Measurements from ENCODE around the gene NDUFS5.
"Not testable (repeated sequence)": the region's sequence is repeated elsewhere in the genome, so short reads cannot be mapped to it uniquely, and the experiment has no call there.

The NDUFS5 gene

DNA sequence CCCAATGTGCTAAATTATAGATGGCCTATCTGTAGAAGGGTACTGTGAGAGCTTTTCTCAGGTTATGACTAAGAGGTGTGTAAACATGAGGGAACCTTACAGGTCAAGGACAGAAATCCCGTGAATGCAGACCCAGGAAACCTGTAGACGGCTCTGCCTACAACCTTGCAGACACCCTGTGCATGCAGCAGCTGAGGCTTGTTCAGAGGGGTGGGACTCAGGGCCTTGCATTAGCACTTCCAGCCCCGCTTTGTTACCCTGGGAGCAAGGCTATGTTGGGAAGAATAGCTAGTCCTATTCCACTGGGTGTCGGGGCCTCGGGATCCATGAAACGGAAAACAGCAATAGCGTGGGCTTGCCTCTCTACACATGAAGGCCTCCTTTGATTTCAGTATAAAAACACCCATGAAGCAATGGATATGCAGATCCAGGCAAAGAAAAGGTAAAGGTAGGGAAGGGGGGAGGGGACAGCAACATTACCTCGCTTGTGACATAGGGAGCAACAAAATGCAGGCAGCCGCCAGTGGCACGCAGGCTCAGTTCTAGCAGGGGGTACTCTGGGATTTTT lies 9.5 kb upstream of the NDUFS5 start:
- no peak for DNase-seq

DNA sequence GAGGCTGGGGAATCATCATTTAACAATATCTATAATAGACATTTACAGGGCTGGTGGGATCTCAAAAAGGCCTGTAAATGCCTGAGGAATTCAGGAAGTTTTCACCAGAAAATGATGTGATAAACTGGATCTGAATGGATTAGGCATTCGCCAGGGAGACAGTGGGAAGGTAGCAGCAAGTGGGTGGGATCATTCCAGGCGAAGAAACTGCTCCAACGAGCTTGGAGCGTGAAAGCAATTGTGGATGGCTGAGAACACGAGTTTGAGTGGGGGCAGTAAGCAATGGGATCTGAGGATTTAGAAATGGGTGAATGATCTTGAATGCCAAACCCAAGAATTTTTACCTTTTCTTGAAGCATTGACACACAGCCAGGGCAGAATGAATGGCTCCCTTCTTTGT lies 8.9 kb upstream of the NDUFS5 start:
- no peak for DNase-seq

DNA sequence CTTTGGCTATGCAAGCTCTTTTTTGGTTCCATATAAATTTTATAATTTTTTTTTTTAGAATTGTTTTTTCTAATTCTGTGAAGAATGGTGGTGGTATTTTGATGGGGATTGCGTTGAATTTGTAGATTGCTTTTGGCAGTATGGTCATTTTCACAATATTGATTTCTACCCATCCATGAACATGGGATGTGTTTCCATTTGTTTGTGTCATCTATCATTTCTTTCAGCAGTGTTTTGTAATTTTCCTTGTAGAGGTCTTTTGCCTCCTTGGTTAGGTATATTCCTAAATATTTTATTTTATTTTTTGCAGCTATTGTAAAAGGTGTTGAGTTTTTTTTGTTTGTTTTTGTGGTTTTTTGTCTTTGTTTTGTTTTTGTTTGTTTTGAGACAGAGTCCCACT lies 5.7 kb upstream of the NDUFS5 start:
- DNase-seq, result not testable (repeated sequence)

DNA sequence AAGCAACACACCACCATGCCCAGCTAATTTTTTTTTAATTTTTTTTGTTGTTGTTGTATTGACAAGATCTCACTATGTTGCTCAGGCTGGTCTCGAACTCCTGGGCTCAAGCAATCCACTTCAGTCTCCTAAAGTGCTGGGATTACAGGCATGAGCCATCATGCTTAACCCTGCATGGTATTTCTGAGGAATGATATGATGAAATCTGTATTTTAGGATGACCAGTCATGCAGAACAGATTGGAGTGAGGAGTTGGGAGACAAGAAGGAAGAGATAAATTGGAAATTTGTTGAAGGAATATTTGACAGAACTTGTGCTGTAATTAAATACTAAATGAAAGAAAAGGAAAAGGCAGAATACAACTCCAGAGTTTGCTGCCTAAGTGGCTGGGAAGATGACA lies 4.7 kb upstream of the NDUFS5 start:
- no peak for DNase-seq

DNA sequence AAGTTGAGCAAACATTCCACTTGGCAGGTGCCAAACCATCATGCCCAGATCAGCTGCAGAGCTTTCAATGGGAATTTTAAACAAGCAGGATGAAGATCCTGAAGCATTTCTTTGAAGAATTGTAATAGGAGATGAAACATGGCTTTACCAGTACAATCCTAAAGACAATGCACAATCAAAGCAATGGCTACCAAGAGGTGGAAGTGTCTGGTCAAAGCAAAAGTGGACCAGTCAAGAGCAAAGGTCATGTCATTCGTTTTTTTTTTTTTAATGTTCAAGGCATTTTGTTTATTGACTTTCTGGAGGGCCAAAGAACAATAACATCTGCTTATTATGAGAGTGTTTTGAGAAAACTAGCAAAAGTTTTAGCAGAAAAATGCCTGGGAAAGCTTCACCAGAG lies 3.0 kb upstream of the NDUFS5 start:
- no peak for DNase-seq

DNA sequence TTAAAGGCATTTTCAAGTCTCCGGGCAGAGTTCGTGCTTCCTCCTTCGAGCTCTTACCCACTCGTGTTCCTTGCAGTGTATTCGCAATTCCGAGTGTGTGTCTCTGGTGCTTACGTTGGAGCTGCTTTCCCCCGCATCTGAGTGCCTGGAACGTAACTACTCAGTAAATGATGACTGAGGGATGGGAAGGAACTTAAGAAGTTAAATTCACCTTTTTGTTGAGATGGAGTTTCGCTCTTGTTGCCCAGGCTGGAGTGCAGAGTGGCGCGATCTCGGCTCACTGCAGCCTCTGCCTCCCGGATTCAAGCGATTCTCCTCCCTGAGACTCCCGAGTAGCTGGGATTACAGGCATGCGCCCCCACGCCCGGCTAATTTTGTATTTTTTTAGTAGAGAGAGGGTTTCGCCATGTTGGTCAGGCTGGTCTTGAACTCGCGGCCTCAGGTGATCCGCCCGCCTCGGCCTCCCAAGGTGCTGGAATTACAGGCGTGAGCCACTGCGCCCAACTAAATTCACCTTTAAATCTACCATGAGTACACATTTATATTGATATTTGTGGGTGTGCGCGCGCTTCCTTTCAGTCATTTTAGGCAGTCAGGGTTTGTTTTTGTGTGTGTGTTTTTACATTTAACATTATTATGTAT lies 837 bp downstream of the NDUFS5 start:
- no peak for DNase-seq

DNA sequence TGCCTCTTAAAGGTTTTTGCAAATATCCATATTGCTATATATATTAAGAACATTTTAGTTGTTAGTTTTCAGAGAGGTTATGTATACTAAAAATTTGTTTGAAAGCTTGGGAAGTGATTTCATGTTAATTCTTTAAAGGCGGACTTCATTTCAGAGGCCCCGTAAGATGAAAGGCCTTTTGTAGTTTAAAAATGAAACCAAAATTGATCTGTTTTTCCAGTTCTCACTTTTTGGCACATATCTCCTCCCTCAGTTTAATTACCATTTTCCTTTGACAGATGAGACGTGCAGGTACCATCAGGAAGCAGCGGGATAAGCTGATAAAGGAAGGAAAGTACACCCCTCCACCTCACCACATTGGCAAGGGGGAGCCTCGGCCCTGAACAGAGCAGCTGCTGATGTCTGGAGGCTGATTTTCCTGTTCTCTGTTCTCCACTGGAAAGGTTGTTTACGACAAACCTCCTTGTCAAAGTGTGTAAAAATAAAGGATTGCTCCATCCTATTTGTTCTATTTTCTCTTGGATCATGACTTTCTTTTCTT lies 8.0 kb downstream of the NDUFS5 start:
- DNase-seq, result no peak

DNA sequence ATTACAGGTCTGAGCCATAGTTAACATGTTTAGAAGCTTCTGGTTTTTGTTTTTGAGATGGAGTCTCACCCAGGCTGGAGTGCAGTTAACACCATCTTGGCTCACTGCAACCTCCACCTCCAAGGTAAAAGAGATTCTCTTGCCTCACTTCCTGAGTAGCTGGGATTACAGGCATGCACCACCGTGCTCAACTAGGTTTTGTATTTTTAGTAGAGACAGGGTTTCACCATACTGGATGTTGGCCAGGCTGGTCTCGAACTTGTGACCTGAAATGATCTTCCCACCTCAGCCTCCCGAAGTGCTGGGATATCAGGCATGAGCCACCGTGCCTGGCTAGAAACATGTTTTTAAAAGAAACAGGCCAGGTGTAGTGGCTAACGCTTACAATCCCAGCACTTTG lies 10.5 kb downstream of the NDUFS5 start:
- DNase-seq, result no peak

DNA sequence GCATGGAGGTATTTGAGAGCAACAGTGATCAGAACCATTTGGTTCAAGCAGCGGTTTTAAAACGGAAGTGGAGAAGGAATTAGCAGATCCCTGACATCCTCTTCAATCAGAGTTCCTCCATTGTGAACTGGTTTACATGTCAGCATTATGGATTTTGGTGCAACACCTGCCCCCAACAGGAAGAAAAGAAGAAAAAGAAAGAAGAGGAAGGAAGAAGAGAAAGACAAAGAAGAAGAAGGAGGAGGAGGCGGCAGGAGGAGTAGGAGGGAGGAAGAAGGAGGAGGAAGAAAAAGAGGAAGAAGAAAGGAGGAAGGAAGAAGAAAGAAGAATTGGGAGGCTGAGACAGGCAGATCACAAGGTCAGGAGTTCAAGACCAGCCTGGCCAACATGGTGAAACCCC lies 17.4 kb downstream of the NDUFS5 start:
- no peak for DNase-seq

DNA sequence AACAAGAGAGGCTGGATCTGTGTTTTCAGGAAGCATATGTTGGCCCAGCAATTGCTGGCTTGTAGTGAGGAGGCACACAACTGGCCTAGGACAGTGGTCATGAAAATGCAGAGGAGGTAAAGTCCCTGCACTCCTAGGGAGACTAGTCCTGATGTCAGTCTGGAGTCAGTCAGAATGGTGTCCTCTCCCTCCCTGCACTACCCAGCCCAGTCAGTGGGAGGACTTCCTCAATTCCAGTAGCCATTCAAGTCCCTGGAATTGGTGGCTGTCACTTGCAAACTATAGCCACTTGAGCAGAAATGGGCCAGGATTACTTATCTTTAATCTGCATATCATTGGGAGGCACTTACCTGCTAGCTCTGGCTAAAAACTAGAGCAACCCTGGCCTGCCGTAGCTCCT lies 18.6 kb downstream of the NDUFS5 start:
- no peak for DNase-seq

DNA sequence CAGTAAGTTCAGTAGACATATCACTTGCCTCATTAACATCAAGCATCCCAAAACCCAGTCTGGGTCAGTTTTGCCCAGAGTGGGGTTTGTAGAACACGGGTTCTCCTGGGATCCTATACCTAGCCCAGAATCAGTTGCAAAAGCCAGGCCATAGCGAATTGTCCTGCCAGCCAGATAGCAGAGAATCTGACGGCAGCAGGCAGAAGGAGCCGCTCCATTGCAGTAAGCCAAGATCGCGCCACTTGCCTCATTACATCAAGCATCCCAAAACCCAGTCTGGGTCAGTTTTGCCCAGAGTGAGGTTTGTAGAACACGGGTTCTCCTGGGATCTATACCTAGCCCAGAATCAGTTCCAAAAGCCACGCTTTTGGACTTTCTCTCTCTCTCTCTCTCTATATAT lies 19.1 kb downstream of the NDUFS5 start:
- DNase-seq, result no peak

DNA sequence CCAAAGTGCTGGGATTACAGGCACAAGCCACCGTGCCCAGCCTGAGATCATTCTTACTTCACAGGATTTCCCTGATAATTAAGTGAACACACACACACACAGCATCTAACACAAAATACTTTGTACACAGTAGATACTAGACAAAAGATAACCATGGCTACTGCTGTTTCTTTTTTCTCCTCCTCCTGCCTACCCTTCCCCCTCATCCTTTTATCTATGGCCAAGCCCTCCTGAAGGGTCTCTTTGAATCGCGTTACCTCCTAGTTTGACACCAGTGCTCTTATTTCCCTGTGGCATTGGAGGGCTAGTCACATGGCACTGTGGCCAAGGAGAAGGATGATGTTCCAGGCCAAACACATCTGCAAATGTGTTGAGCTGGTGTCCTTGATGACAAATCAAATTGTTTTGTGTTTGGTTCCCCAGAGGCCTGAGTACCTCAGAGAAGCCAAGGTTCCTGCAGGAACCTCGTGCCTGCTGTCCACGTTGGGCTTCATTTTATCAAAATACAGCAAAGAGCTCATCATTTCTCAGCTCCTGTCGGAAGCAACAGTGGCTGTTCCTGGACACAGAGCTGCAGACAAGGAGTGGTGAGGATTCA lies 20.6 kb downstream of the NDUFS5 start:
- no peak for DNase-seq

DNA sequence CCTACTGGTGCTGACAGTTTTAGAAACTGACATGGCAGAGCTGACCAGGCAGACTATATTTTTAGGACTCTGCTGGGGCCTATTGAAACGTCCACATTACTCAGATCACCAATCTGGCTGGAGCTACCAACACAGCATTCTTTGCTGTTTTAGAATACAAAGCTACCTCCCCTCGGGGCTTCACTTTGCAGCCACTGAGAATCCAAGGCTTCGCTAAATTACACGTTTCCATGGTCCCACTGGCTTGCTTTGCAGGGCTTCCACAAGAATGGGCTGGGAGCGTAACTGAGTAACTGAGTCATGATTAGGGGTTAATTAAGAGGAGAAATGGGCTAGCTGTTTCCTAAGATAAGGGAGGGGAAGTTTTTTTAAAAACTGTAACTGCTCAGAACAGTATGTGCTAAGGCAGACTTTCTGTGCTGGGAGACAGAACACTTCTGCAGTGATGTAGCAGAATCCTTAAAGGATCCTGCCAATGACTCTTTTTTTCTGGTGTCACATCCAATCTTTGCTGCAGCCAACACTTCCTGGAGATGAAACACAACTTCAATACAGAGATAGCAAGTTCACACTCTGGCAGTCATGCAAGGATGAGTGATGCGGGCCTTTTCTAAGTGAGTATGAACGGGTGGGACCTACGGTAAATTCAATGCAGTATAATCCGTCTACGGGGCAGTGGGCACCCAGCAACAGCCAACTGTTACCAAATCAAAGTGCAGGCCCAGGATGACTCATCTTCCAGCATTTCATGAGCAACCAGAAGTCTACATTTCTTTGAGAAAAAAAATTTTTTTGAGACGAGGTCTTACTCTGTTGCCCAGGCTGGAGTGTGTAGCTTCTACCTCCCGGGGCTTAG lies 21.5 kb downstream of the NDUFS5 start:
- DNase-seq, result no peak

DNA sequence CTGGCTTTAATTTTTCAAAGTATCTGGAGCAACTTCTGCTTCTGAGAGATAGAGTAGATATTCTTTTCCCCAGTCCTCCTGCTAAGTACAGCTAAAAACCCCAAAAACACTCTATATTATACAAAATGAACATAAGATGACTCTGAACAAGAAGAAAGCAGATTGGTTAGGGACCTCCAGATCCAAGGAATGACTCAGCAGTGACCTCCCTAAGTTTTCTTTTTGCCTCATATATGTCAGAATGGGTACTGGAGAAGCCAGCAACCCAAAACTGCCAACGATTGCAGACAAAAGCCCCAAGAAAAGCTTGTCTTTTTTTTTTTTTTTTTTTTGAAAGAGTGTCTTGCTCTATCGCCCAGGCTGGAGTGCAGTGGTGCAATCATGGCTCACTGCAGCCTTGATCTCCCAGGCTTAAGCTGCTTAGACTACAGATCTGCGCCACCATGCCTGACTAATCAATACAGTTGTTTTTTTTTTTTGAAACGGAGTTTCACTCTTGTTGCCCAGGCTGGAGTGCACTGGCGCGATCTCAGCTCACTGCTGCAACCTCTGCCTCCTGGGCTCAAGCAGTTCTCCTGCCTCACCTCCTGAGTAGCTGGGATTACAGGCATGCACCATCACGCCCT lies 22.7 kb downstream of the NDUFS5 start:
- no peak for DNase-seq

DNA sequence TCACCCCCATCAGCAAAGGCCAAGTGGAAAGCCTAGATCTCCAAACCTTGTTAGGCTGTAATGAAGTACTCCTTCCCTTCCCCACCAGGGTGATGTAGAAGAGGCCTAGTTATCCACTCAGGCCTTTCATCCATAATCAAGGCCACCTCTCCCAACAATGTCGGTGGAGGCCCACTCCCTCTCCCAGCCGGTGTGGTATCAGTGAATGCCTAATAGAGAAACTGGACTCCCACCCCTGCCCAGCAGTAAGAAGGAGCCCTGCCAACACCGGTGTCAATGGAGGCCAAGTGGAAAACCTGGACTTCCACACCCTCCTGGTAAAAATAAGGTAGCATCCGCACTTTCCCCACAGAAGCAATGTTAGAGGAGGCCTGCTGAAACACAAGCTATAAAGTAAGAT lies 23.9 kb downstream of the NDUFS5 start:
- no peak for DNase-seq

DNA sequence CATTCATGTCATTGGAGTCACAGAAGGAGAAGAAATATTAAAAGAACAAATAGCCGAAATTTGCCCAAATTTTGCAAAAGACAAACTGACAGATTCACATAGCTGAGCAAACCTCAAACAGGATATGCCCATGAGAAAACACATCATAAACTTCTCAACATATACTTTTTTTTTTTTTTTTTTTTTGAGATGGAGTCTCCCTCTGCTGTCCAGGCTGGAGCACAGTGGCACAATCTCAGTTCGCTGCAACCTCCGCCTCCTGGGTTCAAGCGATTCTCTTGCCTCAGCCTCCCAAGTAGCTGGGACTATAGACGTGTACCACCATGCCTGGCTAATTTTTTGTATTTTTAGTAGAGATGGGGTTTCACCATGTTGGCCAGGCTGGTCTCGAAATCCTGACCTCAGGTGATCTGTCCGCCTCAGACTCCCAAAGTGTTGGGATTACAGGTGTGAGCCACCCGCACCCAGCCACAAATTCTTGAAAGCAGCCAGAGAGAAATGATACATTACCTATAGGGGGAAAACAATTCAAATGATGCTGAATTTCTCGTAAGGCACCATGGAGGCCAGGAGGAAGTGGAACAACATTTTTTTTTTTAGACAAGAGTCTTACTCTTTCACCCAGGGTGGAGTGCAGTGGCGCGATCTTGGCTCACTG lies 25.2 kb downstream of the NDUFS5 start:
- not testable (repeated sequence) for DNase-seq

DNA sequence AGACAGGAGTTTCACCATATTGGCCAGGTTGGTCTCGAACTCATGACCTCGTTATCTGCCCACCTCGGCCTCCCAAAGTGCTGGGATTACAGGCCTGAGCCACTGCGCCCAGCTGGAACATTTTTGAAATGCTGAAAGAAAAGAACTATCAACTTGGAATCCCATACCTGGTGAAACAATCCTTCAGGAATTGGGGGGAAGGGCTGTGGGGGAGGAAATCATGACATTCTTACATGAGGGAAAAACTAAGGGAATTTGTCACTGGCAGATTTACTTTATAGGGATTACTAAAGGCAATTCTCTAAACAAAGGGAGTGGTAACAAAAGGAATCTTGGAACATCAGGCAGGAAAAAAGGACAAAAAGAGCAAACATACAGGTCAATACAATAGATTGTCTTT lies 25.8 kb downstream of the NDUFS5 start:
- DNase-seq, result no peak

DNA sequence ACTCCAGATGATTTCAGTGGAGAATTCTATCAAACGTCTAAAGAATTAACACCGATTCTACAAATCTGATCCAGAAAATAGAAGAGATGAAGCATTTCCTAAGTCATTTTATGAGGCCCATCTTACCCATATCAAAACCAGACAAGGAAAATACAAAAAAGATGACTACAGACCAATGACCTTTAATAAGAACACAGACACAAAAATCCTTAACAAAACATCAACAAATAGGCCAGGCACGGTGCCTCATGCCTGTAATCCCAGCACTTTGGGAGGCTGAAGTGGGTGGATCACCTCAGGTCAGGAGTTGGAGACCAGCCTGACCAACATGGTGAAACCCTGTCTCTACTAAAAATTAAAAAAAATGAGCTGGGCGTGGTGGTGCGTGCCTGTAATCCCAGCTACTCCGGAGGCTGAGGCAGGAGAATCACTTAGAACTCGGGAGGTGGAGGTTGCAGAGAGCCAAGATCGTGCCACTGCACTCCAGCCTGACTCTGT lies 29.1 kb downstream of the NDUFS5 start:
- DNase-seq, result not testable (repeated sequence)

DNA sequence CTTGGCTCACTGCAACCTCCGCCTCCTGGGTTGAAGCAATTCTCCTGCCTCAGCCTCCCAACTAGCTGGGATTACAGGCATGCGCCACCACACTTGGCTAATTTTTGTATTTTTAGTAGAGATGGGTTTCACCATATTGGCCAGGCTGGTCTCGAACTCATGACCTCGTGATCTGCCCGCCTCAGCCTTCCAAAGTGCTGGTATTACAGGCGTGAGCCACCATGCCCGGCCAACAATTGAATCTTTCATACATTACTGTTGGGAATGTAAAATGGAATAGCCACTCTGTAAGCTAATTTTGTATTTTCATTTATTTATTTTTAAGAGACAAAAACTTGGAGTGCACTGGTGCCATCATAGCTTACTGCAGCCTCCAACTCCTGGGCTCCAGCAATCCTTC lies 35.4 kb downstream of the NDUFS5 start:
- not testable (repeated sequence) for DNase-seq

DNA sequence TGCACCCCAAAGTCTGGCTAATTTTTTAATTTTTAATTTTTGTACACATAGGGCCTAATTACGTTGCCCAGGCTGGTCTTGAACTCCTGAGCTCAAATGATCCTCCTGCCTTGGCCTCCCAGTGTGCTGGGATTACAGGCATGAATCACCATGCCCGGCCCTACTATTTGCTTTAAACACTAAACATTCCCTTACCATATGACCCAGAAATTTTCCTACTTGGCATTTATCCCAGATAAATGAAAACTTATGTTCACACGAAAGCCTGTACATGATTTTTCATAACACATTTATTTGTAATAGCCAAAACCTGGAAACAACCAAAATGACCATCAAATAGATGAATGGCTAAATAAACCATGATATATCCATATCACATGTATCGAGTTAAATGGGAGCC lies 35.8 kb downstream of the NDUFS5 start:
- DNase-seq, result no peak

DNA sequence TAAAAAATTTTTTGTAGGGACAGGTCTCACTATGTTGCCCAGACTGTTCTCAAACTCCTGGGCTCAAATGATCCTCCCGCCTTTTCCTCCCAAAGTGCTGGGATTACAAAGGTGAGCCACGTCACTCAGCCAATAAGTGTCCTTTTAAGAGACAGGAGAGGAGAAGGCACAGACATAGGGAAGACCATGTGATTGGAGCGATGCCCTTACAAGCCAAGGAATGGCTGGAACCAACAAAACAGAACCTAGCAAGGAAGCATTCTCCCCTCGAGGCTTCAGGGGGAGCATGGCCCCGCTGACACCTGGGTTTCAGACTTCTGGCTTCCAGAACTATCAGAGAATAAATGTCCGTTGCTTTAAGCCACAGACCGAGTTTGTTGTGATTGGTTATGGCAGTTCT lies 37.0 kb downstream of the NDUFS5 start:
- no peak for DNase-seq

DNA sequence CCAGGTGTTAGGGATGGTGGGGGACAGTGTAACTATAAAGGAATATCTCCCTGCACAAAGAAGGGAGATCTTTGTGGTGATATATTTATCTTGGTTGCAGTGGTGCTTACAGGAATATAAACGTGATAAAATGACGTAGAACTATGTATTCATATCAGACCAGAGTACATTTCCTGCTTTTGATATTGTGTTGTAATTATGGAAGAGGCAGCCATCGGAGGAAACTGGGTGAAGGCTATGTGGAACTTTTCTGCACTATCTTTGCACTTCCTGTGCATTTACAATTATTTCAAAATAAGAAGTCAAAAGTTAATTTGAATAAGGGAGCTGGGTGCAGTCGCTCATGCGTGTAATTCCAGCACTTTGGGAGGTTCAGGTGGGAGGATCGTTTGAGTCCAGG lies 37.6 kb downstream of the NDUFS5 start:
- DNase-seq, result no peak

All from NCI-H446 treated with DMSO at 0.1 percent for 48 hours (cell line).